ENCODE measurements around the gene DNAJC16.

- TF ChIP-seq CTCF (IDR thresholded peaks at IDR 0.05) (no peak), EZH2phosphoT487 (IDR thresholded peaks at IDR 0.05) (no peak)
These were observed 13.5 kb upstream of the DNAJC16 start for GRCh38 chr1:15513192-15513591.

Measured in neural progenitor cell (in vitro differentiated cells).